ENCODE data around the gene WNK4. TPM values are rescaled to one million over a fixed set of nuclear protein-coding genes. Genes with fewer than 3 reads are reported as not detected.

Gene WNK4
- total and polyA plus RNA-seq, 2 experiments from 2014 or later: 0.10 to 0.65 TPM

DNA sequence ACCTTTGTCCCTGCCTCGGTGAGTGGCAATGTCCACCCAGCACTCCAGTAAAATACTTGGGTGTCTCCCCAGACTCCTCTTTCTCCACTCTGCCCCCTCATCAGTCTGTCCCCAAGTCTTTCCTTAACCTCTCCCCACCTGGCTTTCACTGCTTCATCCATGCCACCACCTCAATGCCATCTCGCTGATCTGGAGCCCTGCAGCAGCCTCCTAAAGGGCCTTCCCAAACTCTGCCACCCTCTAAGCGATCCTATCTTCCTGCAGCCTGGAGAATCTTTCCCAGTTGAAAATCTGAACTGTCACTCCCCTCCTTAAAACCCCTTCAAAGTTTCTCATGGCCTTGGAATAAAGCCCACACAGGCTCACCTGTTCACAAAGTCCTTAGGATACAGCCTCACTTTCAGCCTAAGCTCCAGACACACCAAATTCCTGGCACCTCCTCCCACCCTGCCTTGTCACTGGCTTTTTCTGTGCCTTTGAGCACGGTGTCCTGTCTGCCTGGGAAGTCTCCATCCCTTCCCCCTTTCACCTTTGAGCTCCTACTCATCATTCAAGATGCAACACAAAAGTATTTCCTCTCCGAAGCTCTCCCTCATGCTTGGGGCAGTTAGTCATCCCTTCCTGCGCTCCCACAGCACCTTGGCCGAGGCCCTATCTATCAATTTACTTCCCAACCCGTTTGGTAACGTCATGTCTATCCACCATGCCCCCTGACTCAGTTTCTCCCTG is 2.8 kb downstream of the WNK4 start (continued):
- TF ChIP-seq, protein P1, sequence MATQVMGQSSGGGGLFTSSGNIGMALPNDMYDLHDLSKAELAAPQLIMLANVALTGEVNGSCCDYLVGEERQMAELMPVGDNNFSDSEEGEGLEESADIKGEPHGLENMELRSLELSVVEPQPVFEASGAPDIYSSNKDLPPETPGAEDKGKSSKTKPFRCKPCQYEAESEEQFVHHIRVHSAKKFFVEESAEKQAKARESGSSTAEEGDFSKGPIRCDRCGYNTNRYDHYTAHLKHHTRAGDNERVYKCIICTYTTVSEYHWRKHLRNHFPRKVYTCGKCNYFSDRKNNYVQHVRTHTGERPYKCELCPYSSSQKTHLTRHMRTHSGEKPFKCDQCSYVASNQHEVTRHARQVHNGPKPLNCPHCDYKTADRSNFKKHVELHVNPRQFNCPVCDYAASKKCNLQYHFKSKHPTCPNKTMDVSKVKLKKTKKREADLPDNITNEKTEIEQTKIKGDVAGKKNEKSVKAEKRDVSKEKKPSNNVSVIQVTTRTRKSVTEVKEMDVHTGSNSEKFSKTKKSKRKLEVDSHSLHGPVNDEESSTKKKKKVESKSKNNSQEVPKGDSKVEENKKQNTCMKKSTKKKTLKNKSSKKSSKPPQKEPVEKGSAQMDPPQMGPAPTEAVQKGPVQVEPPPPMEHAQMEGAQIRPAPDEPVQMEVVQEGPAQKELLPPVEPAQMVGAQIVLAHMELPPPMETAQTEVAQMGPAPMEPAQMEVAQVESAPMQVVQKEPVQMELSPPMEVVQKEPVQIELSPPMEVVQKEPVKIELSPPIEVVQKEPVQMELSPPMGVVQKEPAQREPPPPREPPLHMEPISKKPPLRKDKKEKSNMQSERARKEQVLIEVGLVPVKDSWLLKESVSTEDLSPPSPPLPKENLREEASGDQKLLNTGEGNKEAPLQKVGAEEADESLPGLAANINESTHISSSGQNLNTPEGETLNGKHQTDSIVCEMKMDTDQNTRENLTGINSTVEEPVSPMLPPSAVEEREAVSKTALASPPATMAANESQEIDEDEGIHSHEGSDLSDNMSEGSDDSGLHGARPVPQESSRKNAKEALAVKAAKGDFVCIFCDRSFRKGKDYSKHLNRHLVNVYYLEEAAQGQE (IDR thresholded peaks at IDR 0.05; ENCODE audit: unreplicated experiment): no peak
- no peak for TF ChIP-seq STAT1 (IDR thresholded peaks at IDR 0.05; ENCODE audit: unreplicated experiment)
- no peak for TF ChIP-seq NANOG (IDR thresholded peaks at IDR 0.05; ENCODE audit: borderline replicate concordance)
- TF ChIP-seq ZNF331 (CRISPR knock-in tag; IDR thresholded peaks at IDR 0.05; ENCODE audit: low read depth): no peak
- no peak for TF ChIP-seq POLR2AphosphoS5 (IDR thresholded peaks at IDR 0.05; ENCODE audit: low read depth)
- TF ChIP-seq JUNB (IDR thresholded peaks at IDR 0.05; ENCODE audit: unreplicated experiment): no peak
- TF ChIP-seq ZNF114 (CRISPR knock-in tag; IDR thresholded peaks at IDR 0.05): no peak
- TF ChIP-seq CREB1 (CRISPR knock-in tag; IDR thresholded peaks at IDR 0.05; ENCODE audit: low read depth): no peak
- TF ChIP-seq, protein P2, sequence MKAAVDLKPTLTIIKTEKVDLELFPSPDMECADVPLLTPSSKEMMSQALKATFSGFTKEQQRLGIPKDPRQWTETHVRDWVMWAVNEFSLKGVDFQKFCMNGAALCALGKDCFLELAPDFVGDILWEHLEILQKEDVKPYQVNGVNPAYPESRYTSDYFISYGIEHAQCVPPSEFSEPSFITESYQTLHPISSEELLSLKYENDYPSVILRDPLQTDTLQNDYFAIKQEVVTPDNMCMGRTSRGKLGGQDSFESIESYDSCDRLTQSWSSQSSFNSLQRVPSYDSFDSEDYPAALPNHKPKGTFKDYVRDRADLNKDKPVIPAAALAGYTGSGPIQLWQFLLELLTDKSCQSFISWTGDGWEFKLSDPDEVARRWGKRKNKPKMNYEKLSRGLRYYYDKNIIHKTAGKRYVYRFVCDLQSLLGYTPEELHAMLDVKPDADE (IDR thresholded peaks at IDR 0.05): no peak

DNA sequence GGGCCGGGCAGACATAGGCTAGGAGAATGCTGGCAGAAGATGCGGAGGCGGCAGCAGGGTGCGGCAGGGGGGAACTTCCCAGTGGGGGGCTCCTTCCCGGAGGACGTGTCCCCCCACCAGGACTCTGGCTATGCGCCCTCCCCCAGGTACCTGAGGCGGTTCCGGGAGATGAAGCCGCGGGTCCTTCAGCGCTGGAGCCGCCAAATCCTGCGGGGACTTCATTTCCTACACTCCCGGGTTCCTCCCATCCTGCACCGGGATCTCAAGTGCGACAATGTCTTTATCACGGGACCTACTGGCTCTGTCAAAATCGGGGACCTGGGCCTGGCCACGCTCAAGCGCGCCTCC is 3.4 kb downstream of the WNK4 start:
- Mint-ChIP-seq H3K9me3 (no peaks in the 10 kb centered on the region; the same call in 2 of the 3 replicates), H3K27me3 (ENCODE audit: insufficient read depth, low read depth, poor library complexity) (peaks cover 44% of the 10 kb centered on the region)
- no peak overlapping the region for H3K4me2 ChIP-seq

More for the DNA sequence above, 3.4 kb downstream of the WNK4 start:
- H3K4me3 ChIP-seq: no peak overlapping the region
- H3K27me3 ChIP-seq (ENCODE audit: insufficient read depth): peaks cover 34% of the 10 kb centered on the region
- H3K4me1 ChIP-seq (ENCODE audit: insufficient read depth): peaks cover 21% of the 10 kb centered on the region; the same call in 1 of the 2 replicates
- no peaks in the 10 kb centered on the region for H3K36me3 ChIP-seq (ENCODE audit: insufficient read depth)
- no peak for DNase-seq (ENCODE audit: low spot score)
- H3K4me1 Mint-ChIP-seq: peaks cover 24% of the 10 kb centered on the region
- peaks cover 12% of the 10 kb centered on the region; the same call in 1 of the 2 replicates for H3F3A ChIP-seq (replicated peaks; ENCODE audit: low read depth)
- no peak for ATAC-seq
- no peak overlapping the region for H2AFZ ChIP-seq
- H3K36me3 Mint-ChIP-seq (ENCODE audit: low read depth): peaks cover 10% of the 10 kb centered on the region; the same call in 1 of the 3 replicates
- no peaks in the 10 kb centered on the region for H3K79me2 ChIP-seq (replicated peaks; ENCODE audit: insufficient read depth)
- no peak overlapping the region for H3K27ac ChIP-seq (ENCODE audit: low read depth)
- no peaks in the 10 kb centered on the region for H3K9me2 ChIP-seq (ENCODE audit: insufficient read depth)
- no peaks in the 10 kb centered on the region for H4K20me1 ChIP-seq (replicated peaks; ENCODE audit: insufficient read depth)
- TF ChIP-seq ZNF114 (CRISPR knock-in tag; IDR thresholded peaks at IDR 0.05) (no peak), EZH2phosphoT487 (IDR thresholded peaks at IDR 0.05; ENCODE audit: unreplicated experiment) (no peak), JUNB (IDR thresholded peaks at IDR 0.05; ENCODE audit: unreplicated experiment) (no peak), STAT1 (IDR thresholded peaks at IDR 0.05; ENCODE audit: unreplicated experiment) (no peak), ZNF331 (CRISPR knock-in tag; IDR thresholded peaks at IDR 0.05; ENCODE audit: low read depth) (no peak), CREB1 (CRISPR knock-in tag; IDR thresholded peaks at IDR 0.05; ENCODE audit: low read depth) (no peak), POLR2AphosphoS5 (IDR thresholded peaks at IDR 0.05; ENCODE audit: low read depth) (no peak)
- TF ChIP-seq, protein P1 (IDR thresholded peaks at IDR 0.05; ENCODE audit: unreplicated experiment): no peak
- H3K4me3 Mint-ChIP-seq: no peak overlapping the region
- no peak overlapping the region for H3K27ac Mint-ChIP-seq

Measured in GM23338 (cell line).